Muscle layer of duodenum (tissue), 2 donors: Measurements from ENCODE around the gene SND1.

Source experiments
- H3K27ac ChIP-seq: one replicate; pipeline ENCODE4 v1.7.0; 2013; ENCODE audit warnings: mild to moderate bottlenecking, low read length
- H3K27me3 ChIP-seq: one replicate; pipeline ENCODE4 v1.7.0; 2013; ENCODE audit warnings: low read depth, mild to moderate bottlenecking, control low read depth, low read length
- H3K36me3 ChIP-seq, 2 donors: one replicate each; pipeline ENCODE4 v1.7.0; 2013; ENCODE audit warnings: low read length in 2 of 2, control low read depth in 1 of 2, mild to moderate bottlenecking in 1 of 2; ENCODE audit not compliant: insufficient read depth in 2 of 2, control insufficient read depth in 1 of 2
- H3K4me1 ChIP-seq, 2 donors: one replicate each; pipeline ENCODE4 v1.7.0; 2013; ENCODE audit warnings: low read length in 2 of 2, mild to moderate bottlenecking in 2 of 2, control low read depth in 1 of 2, moderate library complexity in 1 of 2; ENCODE audit not compliant: insufficient read depth in 2 of 2, control insufficient read depth in 1 of 2
- H3K4me3 ChIP-seq, 2 donors: one replicate each; pipeline ENCODE4 v1.7.0; 2013; ENCODE audit warnings: low read length in 2 of 2, low read depth in 1 of 2, mild to moderate bottlenecking in 1 of 2
- H3K9me3 ChIP-seq, 2 donors: one replicate each; pipeline ENCODE4 v1.7.0; 2013; ENCODE audit warnings: low read length in 2 of 2, control low read depth in 1 of 2, mild to moderate bottlenecking in 1 of 2; ENCODE audit not compliant: control insufficient read depth in 1 of 2
- donor health status: healthy.

The SND1 gene

GRCh38 chr7:127948312-127948711 lies 296.3 kb downstream of the SND1 start:
- H3K27ac ChIP-seq = no peak overlapping the region
- no peak overlapping the region for H3K4me3 ChIP-seq
- H3K27me3 ChIP-seq = no peaks in the 10 kb centered on the region
- H3K36me3 ChIP-seq = no peaks in the 10 kb centered on the region
- no peaks in the 10 kb centered on the region for H3K9me3 ChIP-seq
- H3K4me1 ChIP-seq = no peaks in the 10 kb centered on the region

- no peaks in the 10 kb centered on the region for H3K36me3 ChIP-seq
- no peaks in the 10 kb centered on the region for H3K4me1 ChIP-seq
- no peak overlapping the region for H3K27ac ChIP-seq
Measured at GRCh38 chr7:127948930-127949329, 296.9 kb downstream of the SND1 start.

GRCh38 chr7:127949769-127950222 lies 297.8 kb downstream of the SND1 start:
- no peaks in the 10 kb centered on the region for H3K36me3 ChIP-seq
- no peaks in the 10 kb centered on the region for H3K27me3 ChIP-seq
- H3K9me3 ChIP-seq = no peaks in the 10 kb centered on the region
- peaks cover 0 to 8% of the 10 kb centered on the region in 2 donors for H3K4me1 ChIP-seq
- no peak overlapping the region for H3K27ac ChIP-seq
- no peak overlapping the region for H3K4me3 ChIP-seq

More at GRCh38 chr7:127948930-127949329, 296.9 kb downstream of the SND1 start:
- Histone ChIP-seq H3K4me3 (no peak overlapping the region), H3K27me3 (no peaks in the 10 kb centered on the region), H3K9me3 (no peaks in the 10 kb centered on the region)

GRCh38 chr7:127950233-127950935 lies 298.4 kb downstream of the SND1 start:
- Histone ChIP-seq H3K9me3 (no peaks in the 10 kb centered on the region), H3K27me3 (no peaks in the 10 kb centered on the region), H3K4me1 (peaks cover 0 to 9% of the 10 kb centered on the region in 2 donors), H3K36me3 (no peaks in the 10 kb centered on the region), H3K4me3 (no peak overlapping the region), H3K27ac (no peak overlapping the region)

GRCh38 chr7:127953423-127954356 lies 301.7 kb downstream of the SND1 start:
- no peak overlapping the region for H3K27ac ChIP-seq
- peaks cover 0 to 9% of the 10 kb centered on the region in 2 donors for H3K4me1 ChIP-seq
- no peaks in the 10 kb centered on the region for H3K27me3 ChIP-seq
- H3K9me3 ChIP-seq = no peaks in the 10 kb centered on the region
- H3K36me3 ChIP-seq = no peaks in the 10 kb centered on the region
- no peak overlapping the region for H3K4me3 ChIP-seq

- Histone ChIP-seq H3K9me3 (no peaks in the 10 kb centered on the region), H3K4me1 (peaks cover 0 to 9% of the 10 kb centered on the region in 2 donors), H3K27ac (no peak overlapping the region), H3K4me3 (no peak overlapping the region), H3K36me3 (no peaks in the 10 kb centered on the region), H3K27me3 (no peaks in the 10 kb centered on the region)
Measured at GRCh38 chr7:127954357-127954748, 302.4 kb downstream of the SND1 start.

GRCh38 chr7:127955051-127955531 lies 303.1 kb downstream of the SND1 start:
- no peak overlapping the region for H3K27ac ChIP-seq
- H3K4me3 ChIP-seq = no peak overlapping the region
- peaks cover 0 to 9% of the 10 kb centered on the region in 2 donors for H3K4me1 ChIP-seq
- H3K36me3 ChIP-seq = no peaks in the 10 kb centered on the region
- no peaks in the 10 kb centered on the region for H3K27me3 ChIP-seq
- H3K9me3 ChIP-seq = no peaks in the 10 kb centered on the region

GRCh38 chr7:127957886-127958285 lies 305.9 kb downstream of the SND1 start:
- Histone ChIP-seq H3K9me3 (no peaks in the 10 kb centered on the region), H3K27ac (no peak overlapping the region), H3K4me3 (no peak overlapping the region), H3K4me1 (peaks cover 0 to 9% of the 10 kb centered on the region in 2 donors), H3K36me3 (no peaks in the 10 kb centered on the region), H3K27me3 (no peaks in the 10 kb centered on the region)

- Histone ChIP-seq H3K4me1 (peaks cover 0 to 2% of the 10 kb centered on the region in 2 donors), H3K4me3 (no peak overlapping the region), H3K9me3 (no peaks in the 10 kb centered on the region), H3K36me3 (no peaks in the 10 kb centered on the region), H3K27ac (no peak overlapping the region), H3K27me3 (no peaks in the 10 kb centered on the region)
Measured at GRCh38 chr7:127959770-127960169, 307.8 kb downstream of the SND1 start.

- Histone ChIP-seq H3K4me1 (no peaks in the 10 kb centered on the region), H3K27ac (no peak overlapping the region), H3K4me3 (no peak overlapping the region), H3K9me3 (no peaks in the 10 kb centered on the region), H3K36me3 (no peaks in the 10 kb centered on the region), H3K27me3 (no peaks in the 10 kb centered on the region)
Measured at GRCh38 chr7:127961786-127962453, 309.9 kb downstream of the SND1 start.
